Measurements from ENCODE around the gene ITGA8.
"Not testable (repeated sequence)": the region's sequence is repeated elsewhere in the genome, so short reads cannot be mapped to it uniquely, and the experiment has no call there.

Gene ITGA8

GRCh38 chr10:15487376-15487775, 232.3 kb downstream of the ITGA8 start:
- no peak for DNase-seq

GRCh38 chr10:15486404-15486803, 233.3 kb downstream of the ITGA8 start:
- DNase-seq: no peak

- DNase-seq: no peak
Measured at GRCh38 chr10:15485684-15486316, 233.9 kb downstream of the ITGA8 start.

- DNase-seq: no peak
Measured at GRCh38 chr10:15485027-15485426, 234.7 kb downstream of the ITGA8 start.

GRCh38 chr10:15484128-15484527, 235.6 kb downstream of the ITGA8 start:
- no peak for DNase-seq

GRCh38 chr10:15483215-15484075, 236.3 kb downstream of the ITGA8 start:
- DNase-seq: no peak

GRCh38 chr10:15482156-15482555, 237.6 kb downstream of the ITGA8 start:
- DNase-seq: no peak

GRCh38 chr10:15478950-15479349, 240.8 kb downstream of the ITGA8 start:
- DNase-seq: no peak

GRCh38 chr10:15478429-15478828, 241.3 kb downstream of the ITGA8 start:
- DNase-seq: no peak

GRCh38 chr10:15476337-15476736, 243.4 kb downstream of the ITGA8 start:
- no peak for DNase-seq

GRCh38 chr10:15475439-15475838, 244.3 kb downstream of the ITGA8 start:
- not testable (repeated sequence) for DNase-seq

GRCh38 chr10:15474671-15475070, 245.1 kb downstream of the ITGA8 start:
- DNase-seq: no peak

- no peak for DNase-seq
Measured at GRCh38 chr10:15473396-15473767, 246.3 kb downstream of the ITGA8 start.

GRCh38 chr10:15472431-15473395, 247.0 kb downstream of the ITGA8 start:
- DNase-seq: no peak

- DNase-seq: no peak
Measured at GRCh38 chr10:15472008-15472407, 247.7 kb downstream of the ITGA8 start.

GRCh38 chr10:15469111-15469510, 250.6 kb downstream of the ITGA8 start:
- no peak for DNase-seq

GRCh38 chr10:15464381-15464780, 255.3 kb downstream of the ITGA8 start:
- no peak for DNase-seq

Data from effector CD4-positive, alpha-beta T cell (primary cell).